D721Med (cell line): ENCODE results near the gene NTRK3.
"Not testable (repeated sequence)": the region's sequence is repeated elsewhere in the genome, so short reads cannot be mapped to it uniquely, and the experiment has no call there.

Experiments
- DNase-seq: peaks from one replicate; pipeline ENCODE4 v3.0.0; 2011; ENCODE audit warnings: low spot score; ENCODE audit not compliant: insufficient read length
- FAIRE-seq: peaks from 2 replicates; lab custom pipeline; 2011; peaks lifted over from hg19 to GRCh38; lab: Jason Lieb, UNC
- TF ChIP-seq, protein P1 (sequence below): IDR thresholded peaks from 2 replicates; pipeline ENCODE4 v1.5.1; 2012; ENCODE audit warnings: mild to moderate bottlenecking, control low read depth; ENCODE audit not compliant: insufficient read depth; ENCODE audit errors: missing control alignments

The NTRK3 gene

DNA sequence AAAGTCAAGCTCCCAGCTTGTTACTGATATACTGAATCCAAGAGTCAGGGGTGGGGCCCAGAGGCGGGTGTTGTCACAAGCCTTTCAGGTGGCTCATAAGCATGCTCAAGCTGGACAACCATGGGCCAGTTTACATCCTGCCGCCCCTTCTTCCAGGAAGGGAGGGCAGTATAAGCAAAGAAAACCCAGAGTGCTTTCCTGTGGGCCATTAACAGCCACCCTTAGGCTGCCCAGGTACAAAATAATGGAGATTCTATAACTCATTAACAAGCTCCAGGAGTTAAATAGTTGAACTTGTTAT lies 183.2 kb downstream of the NTRK3 start:
- TF ChIP-seq, protein P1, sequence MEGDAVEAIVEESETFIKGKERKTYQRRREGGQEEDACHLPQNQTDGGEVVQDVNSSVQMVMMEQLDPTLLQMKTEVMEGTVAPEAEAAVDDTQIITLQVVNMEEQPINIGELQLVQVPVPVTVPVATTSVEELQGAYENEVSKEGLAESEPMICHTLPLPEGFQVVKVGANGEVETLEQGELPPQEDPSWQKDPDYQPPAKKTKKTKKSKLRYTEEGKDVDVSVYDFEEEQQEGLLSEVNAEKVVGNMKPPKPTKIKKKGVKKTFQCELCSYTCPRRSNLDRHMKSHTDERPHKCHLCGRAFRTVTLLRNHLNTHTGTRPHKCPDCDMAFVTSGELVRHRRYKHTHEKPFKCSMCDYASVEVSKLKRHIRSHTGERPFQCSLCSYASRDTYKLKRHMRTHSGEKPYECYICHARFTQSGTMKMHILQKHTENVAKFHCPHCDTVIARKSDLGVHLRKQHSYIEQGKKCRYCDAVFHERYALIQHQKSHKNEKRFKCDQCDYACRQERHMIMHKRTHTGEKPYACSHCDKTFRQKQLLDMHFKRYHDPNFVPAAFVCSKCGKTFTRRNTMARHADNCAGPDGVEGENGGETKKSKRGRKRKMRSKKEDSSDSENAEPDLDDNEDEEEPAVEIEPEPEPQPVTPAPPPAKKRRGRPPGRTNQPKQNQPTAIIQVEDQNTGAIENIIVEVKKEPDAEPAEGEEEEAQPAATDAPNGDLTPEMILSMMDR, result no peak
- DNase-seq (no peak), FAIRE-seq (no peak)

DNA sequence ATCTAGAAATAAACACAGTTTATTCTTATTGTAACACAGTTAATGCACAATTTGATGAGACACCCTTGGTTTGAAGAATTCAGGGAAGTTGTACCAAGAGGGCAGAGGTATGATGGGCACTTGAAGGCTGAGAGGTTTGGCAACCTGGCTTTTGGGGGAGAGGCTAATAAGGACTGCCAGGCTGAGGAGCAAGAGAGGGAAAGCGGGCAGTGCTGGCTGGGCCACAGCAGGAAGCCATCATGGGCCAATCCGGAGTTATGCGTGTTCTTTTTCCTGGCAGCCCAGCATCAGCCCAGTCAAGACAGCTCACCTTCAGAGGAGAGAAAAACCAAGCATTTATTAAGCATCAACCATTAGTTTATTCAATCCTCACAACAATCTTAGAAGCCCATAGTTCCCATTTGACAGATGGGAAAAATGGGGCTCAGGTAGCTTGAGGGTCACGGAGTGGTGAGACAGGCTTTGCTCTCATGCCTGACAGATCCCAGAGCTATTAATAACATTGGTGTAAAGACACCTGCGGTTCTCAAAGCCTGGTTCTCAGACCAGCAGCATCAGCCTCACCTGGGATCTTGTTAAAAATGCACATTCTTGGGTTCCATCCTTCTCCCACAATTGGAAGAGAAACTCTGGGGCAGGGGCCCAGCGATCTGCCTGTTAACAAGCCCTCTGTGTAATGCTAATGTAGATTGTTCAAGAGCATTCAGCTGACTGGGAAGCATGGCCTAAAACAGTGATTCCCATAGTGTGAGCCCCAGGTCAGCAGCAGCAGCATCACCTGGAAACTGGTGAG lies 183.7 kb downstream of the NTRK3 start:
- TF ChIP-seq, protein P1, result no peak
- FAIRE-seq, result no peak
- DNase-seq, result no peak

DNA sequence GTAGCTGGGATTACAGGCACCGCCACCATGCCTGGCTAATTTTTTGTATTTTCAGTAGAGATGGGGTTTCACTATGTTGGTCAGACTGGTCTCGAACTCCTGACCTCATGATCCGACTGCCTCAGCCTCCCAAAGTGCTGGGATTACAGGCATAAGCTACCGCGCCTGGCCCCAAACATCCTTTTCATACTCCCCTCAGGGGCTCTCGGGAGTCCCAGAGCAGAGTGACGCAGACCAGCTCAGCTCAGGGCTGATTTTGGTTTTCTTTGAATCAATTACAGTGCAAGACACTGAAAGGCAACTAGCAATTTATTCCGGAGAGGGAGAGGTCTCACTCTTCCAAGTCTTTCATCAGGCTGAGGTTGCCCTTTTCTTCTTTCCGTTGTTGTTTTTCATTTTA lies 184.4 kb downstream of the NTRK3 start:
- not testable (repeated sequence) for DNase-seq, FAIRE-seq

DNA sequence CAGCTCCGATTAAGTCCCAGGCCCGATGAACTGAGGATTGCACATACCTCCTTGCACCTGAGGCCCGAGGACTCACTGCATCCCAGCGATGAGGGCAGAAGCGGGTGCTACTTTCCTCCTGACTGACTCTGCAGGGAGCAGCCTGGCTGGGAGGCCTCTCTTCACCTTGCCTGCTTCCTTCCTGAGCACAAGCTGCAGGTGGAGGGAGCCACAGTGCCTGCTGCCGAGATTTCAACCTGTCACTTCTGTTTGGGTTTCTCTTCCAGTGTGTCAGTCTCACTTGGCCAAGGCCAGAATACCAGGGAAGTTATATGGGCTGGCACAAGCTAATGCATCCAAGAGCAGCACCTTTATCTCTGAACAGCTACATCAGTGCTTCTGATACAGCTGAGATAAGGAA lies 185.4 kb downstream of the NTRK3 start:
- FAIRE-seq, result no peak

DNA sequence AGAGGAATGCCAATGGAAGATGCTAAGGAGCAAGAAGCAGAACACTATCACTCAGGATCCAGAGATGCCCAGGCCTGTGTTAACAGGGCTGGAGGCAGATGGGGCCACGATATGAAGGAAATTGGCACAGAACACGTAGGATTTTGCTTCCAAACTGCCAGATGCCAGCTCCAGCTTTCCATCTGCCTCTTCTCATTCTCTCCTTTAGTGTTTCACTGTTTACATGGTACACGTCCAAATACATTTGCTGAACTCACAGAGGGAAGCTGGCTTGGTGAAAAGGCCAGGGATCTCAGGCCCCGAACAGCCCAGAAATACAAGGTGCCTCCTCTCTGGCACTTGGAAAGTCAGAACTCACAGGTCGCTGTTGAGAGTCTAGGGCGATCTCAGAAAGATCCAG lies 187.0 kb downstream of the NTRK3 start:
- TF ChIP-seq, protein P1, result no peak
- no peak for DNase-seq
- FAIRE-seq, result no peak

More for the DNA sequence above, 185.4 kb downstream of the NTRK3 start:
- no peak for DNase-seq
- TF ChIP-seq, protein P1, result no peak

DNA sequence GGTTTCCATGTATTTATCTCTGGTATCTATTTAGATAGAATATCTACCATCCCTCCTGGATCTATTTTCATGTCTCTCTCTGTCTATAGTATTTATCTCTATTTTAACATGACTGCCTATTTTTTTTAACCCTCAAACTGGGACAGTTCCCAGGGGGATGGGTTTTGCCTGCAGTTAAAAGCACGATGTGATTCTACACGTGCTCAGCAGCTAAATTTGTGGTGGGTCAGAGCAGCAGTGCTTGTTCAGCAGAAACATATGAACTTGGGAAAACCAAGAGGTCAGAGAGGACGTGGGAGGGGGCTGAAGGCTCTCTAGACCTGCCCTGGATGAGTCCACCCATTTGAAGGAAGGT lies 189.2 kb downstream of the NTRK3 start:
- TF ChIP-seq, protein P1, result no peak
- FAIRE-seq (no peak), DNase-seq (no peak)

DNA sequence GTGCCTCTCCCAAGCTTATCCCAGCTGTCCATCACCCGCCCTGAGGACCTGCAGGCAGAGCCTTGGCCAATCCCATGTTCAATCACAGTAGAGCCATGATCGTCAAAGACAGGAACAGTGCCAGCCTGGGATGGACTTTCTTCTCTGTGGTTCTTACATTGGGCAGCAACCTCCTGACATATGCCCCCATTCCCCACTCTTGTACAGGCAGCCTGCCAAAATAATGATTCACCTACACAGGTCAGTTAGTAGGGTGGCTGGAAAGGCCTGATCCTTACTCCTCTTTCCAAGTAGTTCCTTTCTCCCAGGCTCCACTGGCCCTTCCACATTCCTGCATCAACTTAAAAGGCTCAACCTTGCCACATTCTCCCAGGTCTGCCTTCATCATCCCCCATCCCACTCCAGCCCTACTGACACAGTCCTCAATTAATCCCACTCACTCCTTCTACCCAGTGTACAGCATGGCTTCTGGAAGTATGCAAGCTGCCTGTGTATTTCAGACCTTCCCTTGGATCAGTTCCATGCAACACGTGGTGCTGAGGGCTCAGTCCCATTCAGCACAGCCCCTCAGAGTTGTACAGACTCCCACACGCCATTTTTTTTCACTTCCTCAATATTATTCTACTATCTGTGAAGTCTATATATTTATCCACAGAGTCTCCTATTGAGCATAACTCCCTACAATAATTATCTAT lies 189.8 kb downstream of the NTRK3 start:
- no peak for FAIRE-seq
- TF ChIP-seq, protein P1, result no peak
- DNase-seq, result no peak
